NCI-H82 treated with DMSO at 0.1 percent for 48 hours (cell line): ENCODE measurements around the gene LRTM2.
"Not testable (repeated sequence)": the region's sequence is repeated elsewhere in the genome, so short reads cannot be mapped to it uniquely, and the experiment has no call there.

Source experiments
- DNase-seq: peaks from one replicate; lab custom pipeline; 2025; ENCODE audit not compliant: unreplicated experiment; lab: John Stamatoyannopoulos, UW

Gene LRTM2

DNA sequence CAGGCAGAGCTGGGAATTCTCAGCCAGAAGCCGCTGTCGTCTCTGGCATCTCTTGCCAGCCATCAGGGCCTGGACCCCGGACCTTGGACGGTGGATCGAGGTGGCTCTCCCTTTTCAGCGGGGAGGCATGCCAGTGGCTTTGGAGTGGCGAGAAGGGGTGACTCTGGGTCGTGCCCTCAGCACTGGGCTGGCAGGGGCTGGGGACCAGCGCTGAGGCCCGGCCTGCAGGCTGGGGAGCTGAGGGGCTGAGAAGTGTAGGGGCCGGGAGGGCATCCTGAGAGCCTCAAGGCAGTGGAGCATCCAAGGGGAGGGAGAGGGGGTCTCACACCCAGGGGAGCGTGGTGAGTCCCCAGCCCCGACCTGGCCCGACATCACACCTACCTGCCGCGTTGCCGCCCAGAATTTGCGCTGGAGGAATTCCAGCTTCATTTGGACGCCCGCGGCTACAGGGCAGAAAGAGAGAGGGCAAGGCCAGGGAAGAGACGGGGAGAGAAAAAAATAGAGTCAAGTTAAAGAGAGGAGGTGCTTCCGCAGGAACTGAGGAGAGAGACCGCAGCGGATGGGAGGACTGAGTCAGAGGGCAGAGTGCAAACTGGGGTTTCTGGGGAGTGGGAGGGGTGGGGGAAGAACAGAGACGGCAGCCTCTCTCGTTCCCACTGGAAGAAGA lies 9.0 kb upstream of the LRTM2 start:
- DNase-seq: no peak

DNA sequence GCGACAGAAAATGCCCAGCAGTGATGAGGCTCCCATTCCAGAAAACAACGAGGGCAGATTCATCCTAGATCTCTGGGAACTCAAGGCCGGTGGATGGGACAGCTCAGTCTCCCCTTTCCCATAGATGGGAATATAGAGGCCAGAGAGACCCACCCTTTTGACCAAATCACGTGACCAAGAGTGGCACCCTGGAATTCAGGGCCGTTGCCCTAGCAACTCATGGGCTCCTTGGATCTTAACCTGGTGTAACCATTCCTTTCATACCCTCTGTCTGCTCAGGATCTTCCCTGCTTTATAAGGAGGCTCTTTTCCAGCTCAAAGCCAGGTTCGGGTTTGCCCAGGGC lies 8.4 kb upstream of the LRTM2 start:
- DNase-seq: no peak

DNA sequence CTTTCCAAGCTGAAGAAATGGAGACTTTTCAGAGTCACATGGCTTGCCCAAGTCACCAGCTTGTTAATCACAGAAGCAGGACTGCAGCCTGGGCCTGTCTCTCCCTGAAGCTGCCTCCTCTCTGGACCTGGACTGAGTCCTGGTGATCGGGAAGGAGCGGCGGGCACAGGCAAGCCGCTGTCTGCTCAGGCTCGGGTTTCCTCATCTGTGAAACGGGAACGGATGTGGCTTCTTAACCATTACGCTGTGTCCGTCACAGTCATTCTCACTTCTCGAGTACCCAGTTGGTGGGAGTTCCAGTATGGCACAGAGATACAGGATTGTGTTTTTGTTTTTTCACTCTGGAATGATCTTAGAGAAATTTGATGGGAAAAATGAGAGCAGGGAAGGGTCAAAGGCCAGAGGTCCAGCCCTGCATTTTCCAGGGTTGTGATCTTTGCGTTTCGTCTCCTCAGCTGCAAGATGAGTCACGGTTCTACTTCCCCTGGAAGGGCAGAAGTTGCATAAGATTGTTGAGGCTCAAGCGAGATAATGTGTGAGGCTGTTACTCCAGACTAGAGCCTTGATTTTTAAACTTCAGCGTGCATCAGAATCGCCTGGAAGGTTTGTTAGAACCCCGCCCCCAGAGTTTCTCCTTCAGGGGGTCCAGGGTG lies 7.6 kb upstream of the LRTM2 start:
- DNase-seq: no peak

DNA sequence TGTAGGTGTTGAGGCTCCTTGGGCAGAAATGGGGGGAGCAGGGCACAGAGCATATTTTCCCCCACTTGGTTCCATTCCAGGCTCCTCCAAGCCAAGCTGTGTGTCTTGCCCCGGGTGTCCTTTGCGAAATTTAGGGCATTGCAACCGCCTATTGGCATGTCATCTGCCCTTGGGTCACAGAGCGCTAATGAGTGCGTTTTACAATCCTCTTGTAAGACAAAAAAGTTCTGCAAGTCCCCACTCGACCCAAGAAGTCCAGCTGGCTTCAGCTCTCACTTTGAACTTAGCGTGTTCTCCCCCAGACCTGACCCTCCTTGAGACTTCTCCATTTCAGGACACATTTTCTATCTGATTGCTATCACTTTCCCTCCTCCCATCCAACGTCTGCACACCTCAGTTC lies 6.1 kb upstream of the LRTM2 start:
- DNase-seq: no peak

DNA sequence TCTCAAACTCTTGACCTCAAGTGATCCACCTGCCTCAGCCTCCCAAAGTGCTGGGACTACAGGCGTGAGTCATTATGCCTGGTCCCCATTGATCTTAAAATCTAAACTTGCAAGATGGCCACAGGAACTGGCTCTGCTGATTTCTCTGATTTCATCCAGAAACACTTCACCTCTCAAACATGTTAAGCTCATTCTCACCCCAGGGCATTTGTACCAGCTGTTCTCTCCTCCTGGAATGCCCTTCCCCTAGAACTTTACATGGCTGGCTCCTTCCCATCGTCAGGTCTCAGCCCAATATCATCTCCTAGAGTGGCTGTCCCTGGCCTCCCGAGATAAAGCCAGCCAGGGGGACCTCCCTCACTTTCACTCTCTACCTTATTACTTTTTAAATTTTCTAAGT lies 5.3 kb upstream of the LRTM2 start:
- DNase-seq: no peak

DNA sequence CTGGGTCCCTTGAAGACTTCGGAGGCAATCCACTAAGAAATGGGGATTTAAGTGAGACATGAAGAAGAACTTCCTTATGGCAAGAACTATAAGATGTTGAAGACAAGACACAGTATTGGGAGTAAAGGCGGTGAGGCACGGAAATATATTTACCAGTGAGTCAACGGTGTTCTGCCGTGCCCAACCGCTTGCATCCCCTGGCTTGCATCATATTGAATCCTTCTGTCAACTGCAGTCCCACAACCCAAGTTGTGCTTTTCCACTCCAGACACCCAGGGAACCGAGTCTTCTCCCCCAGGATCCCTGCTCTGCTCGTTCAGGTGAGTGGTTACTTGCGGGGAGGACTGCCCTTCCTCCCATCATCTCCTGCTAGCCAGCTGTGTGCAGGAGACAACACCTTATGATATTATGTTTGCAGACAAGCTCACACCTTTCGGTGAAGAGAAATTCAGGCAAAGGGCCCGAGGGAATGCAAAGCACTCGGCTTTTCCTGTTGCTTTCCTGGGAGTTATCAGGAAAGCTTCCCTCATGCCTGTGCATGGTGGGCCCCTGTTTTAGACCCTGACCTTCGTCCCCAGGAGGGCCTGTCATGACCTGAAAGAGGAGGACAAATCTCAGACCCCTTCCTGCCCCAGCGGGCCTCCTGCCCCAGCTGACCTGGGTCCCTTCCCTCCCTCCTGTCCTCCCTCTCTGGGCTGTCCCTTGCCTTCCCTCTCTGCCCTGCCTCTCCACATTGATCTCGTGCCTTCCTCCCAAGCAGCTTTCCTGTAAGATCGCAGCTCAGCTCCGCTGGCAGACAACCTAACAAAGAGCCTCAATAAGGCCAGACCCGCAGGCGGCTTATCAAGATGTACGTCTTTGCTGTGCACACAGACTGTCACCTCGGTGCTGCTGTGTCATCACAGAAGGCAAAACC lies 4.3 kb upstream of the LRTM2 start:
- DNase-seq: no peak

DNA sequence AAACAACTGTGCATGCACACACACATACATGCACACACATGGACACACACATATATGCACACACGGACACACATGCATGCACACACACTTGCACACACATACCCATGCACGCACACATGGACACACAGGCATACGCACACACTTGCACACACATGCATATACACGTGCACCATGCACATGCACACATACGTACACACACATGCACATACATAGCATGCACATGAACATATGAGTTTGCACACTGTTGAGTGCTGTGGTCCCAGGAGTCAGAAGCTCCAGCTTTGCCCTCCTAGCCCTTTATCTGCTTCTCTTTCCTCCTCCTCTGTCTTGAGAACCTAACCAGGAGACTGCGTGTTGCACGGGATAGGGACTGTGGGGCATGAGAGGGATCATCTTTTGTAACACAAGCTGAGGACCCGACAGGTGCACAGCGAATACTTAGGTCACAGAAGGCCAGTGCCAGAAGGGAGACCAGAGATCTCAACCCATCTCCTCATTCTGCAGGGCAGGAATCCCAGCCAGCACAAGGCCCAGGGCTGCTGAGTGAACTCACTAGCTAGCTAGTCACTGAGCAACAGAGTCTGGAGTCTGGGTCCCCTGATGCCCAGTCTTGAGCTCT lies 3.5 kb upstream of the LRTM2 start:
- no peak for DNase-seq

DNA sequence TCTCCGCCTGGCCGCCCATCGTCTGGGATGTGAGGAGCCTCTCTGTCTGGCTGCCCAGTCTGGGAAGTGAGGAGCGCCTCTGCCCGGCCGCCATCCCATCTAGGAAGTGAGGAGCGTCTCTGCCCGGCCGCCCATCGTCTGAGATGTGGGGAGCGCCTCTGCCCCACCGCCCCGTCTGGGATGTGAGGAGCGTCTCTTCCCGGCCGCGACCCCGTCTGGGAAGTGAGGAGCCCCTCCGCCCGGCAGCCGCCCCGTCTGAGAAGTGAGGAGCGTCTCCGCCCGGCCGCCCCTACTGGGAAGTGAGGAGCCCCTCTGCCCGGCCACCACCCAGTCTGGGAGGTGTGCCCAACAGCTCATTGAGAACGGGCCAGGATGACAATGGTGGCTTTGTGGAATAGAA lies 2.4 kb upstream of the LRTM2 start:
- not testable (repeated sequence) for DNase-seq

DNA sequence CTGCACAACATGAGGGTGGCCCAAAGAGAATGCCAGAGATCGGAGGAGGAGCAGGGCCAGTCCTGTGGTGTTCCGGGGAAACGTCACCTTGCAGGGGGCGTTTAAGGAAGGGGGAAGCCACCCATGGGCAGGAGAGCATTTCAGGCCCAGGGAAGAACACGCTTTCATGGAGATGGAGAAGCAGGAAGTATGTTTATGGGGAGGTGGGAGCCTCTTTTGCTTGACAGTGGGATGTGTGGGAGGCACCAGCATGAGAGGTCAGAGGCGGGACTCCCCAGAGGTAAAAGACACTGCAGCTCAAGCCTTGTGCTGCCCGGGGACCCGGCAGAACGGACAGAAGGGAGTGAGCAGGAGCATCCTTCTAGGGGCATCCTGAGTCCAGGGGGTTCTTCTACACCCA lies 1.3 kb upstream of the LRTM2 start:
- DNase-seq: no peak

DNA sequence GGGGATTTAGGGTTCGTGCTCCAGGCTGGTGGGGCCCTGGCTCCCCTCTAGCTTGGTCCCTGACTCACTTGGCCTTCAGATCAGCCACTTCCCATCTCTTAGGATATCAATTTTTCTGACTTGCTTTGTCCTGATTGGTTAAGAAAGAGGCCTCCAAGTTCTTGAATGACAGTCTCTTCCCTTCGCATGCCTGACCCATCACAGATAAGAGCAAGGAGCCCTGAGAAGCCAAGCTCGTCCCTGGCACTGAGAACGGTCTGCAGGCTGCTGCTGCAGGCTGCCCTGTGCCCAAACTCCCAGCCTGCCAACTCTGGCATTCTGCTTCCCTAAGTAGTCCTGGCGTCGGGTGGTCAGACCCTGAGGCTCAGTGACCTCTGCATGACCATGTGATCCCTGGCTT lies 794 bp upstream of the LRTM2 start:
- DNase-seq: no peak

DNA sequence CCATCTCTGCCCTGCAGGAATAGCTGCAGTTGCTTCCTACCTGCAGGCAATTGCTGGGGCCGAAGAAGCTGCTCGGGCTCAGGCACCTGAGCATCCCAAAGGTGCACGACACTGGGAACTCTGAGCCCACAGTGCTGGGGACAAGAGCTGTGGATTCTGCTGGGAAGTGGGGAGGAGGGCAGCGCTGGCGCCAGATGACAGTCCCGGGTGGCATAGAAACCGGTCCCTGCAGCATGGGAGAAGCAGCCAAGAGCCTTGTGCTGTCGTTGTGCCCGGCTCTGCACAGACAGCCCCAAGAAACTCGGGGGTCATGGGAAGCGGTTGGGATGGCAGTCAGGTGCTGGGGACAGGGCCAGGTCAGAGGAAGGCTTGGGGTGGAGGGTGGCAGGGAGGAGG lies 529 bp downstream of the LRTM2 start:
- no peak for DNase-seq

DNA sequence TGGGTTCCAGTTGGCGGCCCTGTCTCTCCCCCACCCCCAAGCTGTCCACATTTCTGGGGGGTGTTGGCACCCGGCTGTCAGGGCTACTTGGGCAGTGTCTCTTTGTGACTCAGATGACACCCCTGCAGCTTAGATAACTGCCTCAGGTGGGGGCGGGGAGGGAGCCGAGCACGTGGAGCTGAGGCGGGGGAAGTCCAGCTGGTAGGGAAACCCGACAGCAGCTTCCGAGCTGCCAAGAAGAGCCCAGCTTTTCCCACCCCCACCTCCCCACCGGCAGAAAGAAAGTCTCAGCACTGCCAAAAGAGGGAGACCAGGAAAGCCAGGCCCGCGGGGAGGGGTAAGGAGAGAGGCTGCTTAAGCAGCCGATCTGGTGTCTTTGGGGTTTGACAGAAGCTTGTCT lies 1.4 kb downstream of the LRTM2 start:
- DNase-seq: peak; percentile 45

DNA sequence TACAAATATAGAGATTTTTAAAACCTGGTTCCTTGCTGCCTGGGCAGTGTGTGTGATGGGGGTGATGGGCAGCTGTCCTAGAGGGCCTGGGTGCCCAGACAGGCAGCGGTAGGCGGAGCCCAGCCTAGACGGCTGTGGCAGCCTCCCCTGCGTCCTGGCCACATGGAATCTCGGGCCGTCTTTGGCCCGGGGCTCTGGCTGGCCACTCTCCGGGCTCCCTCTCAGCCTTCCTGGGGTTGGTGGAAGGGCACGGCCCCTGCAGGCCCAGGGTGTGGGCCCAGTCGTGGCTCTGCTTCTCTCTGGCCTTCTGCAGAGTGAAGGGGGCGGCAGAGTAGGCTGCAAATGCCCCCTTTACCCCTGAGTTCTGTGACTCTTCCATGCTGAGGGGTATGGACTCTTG lies 2.3 kb downstream of the LRTM2 start:
- DNase-seq: no peak

DNA sequence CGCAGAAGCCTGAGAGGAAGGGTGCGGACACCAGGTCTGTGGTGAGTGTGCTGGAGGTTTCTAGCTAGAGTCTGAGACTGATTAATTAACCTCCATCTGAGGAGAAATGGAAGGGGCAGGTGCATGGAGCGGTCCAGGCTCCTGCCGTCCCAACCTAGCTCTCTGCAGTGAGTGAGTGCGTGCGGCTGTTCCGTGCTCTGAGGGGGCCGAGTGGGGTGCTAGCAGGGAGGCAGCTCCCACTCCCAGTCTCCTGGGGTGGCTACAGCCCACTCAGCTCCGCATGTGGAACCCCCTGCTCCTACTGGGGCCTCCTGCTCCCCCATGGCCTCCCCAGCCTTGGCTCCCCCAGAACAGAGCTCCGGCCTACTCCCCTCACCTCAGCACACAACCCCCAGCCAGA lies 2.9 kb downstream of the LRTM2 start:
- DNase-seq: no peak

DNA sequence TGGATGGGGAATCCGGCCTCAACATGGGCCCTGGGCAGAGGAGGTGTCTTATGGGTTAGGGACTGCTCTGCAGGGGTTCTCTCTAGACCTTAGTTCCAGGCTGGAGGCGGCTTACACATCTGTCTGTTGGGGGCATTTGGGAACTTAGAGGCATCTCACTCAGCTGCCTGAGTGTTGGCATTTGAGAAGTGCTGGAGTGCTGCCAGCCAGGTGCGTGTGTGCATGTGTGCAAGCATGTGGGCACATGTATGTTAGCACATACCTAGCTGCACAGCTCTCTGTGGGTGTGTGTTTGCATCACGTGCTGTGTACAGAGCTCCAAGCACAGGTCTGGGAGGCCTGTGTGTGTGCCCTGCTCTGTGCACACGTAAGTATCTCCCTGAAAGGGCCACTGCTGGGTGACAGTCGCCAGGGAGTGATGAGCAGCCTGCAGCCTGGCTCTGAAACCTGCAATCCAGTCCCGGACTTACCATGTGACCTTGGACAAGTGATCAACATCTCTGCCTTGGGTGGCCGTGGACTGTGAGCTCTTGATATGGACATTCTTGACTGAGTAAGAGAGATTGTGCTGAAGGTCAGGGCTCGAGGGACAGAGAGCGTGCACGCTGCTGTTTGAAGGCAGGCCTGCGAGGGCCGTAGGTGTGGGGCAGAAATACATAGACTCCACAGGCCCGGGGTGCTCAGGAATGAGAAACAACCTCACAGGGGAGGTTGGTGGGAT lies 5.2 kb downstream of the LRTM2 start:
- no peak for DNase-seq

DNA sequence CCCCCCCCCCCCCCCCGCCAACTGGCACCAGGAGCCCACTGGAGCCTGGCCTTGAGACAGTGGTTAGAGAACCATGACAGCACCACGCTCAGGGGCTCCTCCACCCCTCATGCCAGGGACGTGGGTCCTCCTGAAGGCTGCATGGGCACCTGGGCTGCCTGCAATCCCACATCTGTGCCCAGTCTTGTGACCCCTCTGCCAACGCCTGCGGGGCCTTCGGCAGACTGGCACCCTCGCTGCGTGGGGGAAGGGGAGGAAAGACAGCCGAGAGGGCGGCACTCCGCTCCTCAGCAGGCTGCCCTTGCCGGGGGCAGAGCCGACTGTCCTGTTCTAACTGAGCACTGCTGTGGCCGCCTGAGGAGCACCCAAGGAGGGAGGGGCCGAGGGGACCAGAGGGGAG lies 6.0 kb downstream of the LRTM2 start:
- DNase-seq: no peak

DNA sequence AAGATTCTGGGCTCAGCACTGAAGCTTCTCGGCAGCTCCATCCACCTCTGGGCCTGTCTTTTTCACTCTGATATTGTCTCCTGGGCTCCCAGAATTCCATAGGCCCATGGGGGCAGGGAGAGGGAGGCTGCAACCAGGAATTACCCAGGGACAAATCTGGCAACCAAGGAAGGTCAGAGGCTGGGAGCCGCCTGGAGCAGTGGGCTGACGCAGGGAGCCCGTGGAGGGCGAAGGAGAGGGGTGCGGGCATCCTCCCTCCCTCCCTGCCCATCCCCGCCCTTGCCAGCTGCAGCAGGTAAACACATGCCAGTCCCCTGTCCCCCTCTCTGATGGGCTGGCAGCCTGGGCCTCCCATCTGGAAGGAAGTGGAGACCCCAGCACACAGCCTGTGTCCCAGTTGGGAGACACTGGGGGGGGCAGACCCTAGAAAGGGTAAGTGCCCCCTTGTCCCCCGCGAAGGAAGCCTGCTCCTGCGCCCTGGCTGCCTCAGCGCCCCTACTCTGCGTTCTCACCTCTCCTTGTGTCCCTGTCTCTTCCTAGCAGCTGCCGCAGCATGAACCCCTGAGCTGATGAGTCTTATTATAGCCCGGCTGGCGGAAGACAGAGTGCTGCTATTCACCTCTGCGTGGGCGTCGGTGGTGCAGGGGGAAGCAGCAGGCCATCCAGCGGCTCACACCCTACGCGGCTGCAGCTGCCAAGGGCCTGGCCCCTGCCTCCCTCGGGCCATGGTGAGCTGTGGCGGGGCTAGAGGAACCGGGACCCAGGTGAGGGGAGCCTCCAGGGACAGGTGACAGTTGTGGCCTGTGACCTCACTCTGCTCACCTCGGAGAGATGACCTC lies 6.7 kb downstream of the LRTM2 start:
- DNase-seq: no peak

DNA sequence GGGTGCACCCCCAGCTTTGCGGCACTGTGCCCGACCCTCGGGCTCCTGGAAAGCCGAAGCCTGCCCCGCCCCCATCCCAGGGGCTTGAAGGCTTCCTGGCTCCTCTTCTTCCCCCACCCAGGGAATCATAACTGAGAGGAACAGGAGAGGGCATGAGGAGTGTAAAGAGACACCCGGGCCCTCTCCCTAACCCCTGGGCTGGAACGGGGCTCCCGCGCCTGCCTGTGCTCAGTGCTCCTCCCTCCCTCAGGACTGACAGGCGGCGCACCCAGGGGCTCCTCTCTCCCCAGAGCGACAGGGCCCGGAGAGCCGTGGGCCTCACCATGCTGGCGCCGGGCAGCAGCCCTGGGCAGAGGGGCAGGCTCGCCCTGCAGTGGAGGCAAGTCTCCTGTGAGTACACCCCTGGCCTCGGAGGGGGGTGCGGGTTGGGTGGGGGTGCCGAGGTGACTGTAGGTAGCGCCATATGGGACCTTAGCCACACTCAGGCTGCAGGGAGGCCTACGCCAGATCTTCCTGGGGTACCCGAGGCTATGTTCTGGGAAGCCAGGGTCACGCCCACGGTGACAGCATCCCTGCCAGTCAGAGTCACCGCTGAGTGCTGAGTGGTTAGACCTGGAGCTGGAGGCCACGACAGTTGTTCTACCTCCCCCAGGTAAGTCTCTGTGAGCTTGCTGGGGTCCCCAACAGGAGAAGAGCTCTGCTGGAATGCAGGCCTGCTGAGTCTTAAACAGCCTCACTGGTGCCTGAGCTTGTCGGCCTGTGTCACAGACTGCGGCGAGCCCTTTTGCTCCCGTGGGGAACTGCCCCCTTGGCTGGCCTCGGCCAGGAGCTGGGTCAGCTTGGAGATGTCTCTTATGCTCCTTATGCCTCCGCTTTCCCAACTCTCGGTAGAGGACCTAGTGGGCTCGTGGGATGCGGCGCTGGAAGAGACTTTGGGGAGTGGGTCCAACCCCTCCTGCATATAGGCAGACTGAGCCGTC lies 7.8 kb downstream of the LRTM2 start:
- DNase-seq: no peak

DNA sequence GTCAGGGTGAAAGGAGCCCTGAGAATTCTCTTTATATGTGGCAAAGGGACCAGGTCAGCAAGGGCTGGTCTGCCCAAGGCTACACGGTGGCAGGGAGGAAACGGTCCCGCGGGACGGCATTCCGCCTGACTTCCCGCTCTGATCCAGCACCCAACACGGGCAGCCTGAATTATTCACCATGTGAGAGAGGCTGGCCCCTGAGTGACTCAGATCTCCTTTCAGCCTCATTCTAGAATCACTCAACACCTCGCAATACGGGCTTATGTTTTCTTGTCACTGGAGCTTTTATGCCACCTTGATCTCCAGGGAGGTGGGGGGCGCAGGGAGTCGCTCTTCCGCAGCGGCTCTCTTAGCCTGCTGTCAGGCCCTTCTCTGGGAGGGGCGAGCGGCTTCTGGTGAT lies 8.5 kb downstream of the LRTM2 start:
- no peak for DNase-seq
